Stimulated activated CD4-positive, alpha-beta T cell treated with anti-CD3 and anti-CD28 coated beads, Interleukin-12 subunit alpha, Interleukin-12 subunit beta, amount 100 ng/mL, for 48 hours (primary cell): ENCODE results near the gene RIN1.
"Not testable (repeated sequence)": the region's sequence is repeated elsewhere in the genome, so short reads cannot be mapped to it uniquely, and the experiment has no call there.

ENCODE experiments used
- DNase-seq, 3 donors: peaks; one replicate each; pipeline ENCODE4 v3.0.0-alpha.2; 2020; ENCODE audit warnings: low read depth in 2 of 3, low spot score in 1 of 3

RIN1 gene

DNA sequence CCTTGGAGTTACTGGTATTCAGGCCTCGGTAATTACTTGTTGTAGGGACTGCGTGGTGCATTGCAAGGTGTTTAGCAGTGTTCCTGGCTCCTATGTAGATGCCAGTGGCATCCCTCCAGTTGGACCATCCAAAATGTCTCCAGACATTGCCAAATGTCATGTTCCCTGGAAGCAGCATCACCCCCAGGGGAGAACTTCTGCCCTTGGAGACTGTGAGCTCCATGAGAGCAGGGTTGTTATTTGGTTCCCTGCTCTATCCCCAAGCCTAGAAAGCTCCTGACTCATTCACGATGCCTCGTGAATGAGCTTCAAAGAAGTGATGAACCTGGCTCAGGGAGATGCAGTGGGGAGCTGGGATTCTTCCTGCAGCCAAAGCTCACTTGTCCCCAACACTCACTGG is 14.6 kb downstream of the RIN1 start:
- no peak for DNase-seq

DNA sequence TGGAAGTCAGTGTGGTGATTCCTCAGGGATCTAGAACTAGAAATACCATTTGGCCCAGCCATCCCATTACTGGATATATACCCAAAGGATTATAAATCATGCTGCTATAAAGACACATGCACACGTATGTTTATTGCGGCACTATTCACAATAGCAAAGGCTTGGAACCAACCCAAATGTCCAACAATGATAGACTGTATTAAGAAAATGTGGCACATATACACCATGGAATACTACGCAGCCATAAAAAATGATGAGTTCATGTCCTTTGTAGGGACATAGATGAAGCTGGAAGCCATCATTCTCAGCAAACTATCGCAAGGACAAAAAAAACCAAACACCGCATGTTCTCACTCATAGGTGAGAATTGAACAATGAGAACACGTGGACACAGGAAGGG is 15.5 kb downstream of the RIN1 start:
- DNase-seq = not testable (repeated sequence)

DNA sequence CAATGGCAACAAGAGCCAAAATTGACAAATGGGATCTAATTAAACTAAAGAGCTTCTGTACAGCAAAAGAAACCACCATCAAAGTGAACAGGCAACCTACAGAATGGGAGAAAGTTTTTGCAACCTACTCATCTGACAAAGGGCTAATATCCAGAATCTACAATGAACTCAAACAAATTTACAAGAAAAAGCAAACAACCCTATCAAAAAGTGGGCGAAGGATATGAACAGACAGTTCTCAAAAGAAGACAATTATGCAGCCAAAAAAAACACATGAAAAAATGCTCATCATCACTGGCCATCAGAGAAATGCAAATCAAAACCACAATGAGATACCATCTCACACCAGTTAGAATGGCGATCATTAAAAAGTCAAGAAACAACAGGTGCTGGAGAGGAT is 15.9 kb downstream of the RIN1 start:
- DNase-seq = not testable (repeated sequence)

DNA sequence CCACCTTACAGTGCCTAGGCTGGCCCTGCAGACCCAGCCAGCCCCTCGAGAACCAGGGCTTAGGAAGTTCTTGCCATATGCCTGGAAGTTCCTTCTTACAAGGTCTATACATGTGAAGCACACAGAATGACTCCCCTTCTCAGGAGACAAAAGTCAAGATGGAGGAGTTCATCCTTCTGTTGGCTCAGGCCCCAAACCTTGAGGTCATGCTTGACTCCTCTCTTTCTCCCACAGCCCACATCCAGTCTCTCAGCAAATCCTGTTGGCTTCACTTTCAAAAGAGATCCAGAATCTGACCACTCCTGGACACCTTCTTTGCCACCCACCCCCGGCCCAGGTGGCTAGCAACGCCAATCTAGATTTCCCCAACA is 17.6 kb downstream of the RIN1 start:
- no peak for DNase-seq

DNA sequence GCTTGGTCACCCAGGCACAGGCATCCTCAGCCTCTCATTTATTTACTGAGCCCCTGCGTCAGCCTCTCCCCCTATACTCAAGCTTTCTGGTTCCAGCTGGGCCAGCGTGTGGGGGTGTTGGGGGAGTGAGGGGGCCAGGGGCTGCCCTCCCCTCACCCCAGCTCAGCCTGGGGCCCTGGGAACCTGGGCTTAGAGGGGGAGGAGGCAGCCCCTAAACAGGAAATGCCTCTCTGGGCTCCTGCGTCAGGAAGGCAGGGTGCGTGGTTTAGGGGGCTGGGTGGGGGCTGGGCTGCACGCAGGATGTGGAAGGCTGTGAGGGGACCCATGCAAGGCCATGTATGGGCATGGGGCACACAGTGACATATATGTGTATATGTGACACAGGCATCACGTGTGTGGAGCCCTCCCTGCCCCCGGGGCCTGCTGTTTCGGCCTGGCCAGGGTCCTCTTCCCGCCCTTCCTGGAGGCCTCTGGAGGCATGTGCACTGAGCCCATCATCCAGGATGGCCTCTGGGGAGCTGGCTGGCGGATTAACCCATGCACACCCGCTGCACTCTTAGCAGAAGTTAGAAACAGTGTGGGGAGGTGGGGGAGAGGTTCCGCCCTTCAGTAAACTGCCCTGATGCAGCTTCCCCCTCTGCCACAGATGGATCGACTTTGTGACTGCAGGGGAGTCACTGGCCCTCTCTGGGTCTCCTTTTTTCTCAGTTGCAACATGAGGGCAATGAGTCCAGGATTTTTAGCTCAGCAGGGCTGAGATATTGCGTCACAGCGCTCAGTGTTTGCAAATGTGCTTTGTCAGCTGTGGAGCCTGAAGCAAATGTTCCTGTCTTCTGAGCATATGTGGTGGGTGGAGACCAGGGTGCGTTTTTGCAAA is 18.3 kb downstream of the RIN1 start:
- DNase-seq = no peak

DNA sequence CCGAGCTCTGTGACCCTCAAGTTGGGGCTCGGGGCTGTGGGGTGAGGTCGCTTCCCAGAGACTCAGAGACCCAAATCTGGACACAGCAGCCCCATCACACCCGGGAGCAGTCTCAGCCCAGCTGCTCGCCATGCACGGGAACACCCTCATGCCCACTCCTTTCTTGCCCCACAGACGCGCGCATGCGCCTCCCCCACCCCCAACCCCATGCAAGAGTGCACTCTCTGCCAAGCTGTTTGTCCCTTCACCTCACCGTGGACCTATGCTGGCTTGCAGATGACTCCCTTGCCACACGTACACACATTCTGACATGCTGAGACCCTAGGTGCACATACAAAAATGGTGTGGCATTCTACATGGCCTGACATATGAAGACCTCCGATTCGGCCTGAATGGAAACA is 18.9 kb downstream of the RIN1 start:
- no peak for DNase-seq

DNA sequence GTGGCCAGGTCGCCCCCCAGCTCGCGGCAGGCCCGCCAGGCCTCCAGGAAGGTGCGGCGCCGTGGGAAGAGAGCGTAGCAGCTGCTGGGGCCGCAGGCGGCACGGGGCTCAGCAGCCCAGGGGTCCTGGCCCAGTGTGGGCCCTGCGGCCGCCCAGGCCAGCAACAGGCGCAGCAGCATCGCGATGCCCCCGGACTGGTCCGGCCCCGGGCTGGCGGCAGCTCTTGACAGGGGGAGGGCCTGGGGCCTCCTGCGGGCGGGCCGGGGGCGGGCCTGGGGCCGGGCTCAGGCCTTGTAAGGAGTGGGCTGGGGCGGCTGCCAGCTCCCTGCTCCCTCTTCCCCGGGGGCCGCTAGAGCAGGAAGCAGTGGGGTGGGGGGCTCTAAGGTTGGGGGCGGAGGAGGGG is 19.4 kb downstream of the RIN1 start, which contains the start of gene CD248:
CD248 (minus strand) TSS at position 196 of the 403 bp plus-strand sequence; CDS start at position 179, 17 bp downstream.
- no peak for DNase-seq

DNA sequence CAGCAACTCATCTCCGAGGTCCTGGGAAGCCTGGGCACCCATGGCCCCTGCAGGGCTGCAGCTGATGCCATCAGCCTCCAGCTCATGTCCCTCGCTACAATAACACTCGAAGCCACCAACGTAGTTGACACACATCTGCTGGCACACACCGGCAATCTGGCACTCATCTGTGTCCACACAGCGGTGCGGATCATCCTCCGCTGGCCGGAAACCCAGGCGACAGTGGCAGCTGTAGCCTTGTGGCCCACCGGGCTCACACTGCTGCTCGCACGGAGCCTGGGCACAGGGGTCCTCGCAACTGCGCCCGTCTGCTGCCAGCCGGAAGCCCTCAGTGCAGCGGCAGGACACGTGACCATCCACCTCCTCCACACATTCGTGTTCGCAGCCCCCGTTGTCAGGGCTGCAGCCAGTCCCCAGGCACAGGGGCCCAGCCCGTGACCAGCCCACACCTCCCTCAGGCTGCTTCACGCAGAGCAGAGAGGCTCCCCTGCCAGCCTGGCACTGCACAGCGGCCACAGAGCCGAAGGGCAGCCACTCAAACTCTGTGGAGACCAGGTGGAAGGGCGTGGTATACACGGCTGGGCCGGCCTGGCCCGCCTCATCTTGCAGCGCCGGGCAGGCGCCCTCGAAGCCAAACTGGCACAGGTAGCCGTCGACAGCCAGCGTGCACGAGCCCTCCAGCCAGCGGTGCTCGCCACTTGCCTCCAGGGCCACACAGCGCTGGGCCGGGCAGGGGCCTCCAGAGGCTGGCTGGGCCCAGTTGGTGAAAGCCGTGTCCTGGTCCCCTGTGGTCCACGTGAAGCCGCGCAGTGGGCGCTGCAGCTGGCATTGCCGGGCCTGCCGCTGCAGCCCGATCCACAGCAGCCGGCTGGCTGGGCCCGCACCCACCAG is 20.1 kb downstream of the RIN1 start:
- no peak for DNase-seq

DNA sequence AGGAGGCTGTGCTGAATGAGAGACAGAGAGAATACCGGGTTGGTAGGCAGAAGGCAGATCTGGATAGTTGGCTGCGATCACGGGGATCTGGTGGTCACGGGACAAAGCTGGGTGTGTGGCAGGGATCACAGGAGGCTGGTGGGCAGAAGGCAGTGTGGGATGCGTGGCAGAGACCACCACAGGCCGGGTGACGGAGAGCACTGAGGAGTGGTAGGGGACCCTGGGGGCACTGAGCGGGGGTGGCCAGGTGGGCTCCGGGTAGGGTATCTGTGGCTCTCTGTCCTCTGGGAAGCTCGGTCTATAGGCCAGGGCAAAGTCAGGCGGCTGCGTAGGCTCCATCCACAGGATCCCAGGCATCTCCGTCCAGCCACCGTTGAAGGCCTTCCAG is 20.7 kb downstream of the RIN1 start:
- no peak for DNase-seq

DNA sequence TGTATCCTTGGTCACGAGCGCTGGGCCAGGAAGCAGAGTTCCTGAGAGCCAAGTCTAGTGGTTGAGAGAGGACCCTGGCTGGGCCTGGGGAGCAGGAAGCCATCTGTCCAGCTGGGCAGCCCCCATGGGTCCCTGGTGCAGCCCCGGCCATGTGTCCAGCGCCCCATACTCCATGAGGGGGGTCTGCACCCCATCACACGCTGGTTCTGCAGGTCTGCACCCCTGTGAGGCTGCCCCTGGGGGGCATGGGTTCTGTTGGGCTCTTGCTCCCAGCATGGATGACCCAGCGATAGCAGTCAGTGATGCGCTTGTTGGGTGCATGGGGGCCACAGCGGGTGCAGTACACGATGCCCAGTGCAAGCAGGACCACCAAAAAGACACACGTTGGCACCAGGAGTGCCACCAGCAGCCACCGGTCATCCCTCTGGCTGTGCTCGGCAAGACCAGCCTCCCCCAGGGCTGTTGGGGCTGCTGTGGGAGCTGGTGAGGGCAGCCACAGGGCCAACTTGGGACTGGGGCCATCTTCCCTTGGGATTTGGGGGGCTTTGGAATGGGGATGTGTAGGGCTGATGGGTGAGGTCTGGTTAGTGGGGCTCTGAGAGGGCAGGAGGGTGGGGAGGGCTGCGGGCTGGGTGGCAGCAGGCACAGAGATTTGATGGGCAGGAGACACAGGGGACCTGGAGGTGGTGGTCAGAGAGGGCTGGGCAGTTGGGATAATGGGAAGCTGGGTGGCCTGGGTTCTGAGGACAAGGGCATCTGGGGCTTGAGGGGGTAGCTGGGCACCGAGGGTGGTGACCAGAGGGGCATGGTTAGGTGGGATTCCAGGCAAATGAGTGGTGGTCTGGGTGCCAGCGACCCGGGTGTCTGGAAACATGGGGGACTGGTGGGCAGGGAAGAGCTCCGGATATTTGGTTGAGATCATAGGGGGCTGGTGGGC is 21.4 kb downstream of the RIN1 start:
- DNase-seq = no peak

DNA sequence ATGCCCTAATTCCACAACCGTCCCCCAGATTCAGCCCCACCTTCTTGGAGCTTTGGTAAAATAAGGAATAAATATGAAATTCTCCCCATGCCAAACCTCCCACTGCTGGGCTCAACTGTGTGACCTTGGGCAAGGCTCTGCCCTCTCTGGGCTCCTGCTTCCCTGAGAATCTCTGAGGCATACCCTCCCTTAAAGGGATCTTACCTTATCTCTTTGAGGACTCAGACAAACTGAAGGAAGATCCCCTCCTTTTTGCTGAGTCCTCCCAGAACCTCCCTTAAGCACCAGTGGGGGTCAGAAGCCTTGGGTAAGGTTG is 22.1 kb downstream of the RIN1 start:
- no peak for DNase-seq

DNA sequence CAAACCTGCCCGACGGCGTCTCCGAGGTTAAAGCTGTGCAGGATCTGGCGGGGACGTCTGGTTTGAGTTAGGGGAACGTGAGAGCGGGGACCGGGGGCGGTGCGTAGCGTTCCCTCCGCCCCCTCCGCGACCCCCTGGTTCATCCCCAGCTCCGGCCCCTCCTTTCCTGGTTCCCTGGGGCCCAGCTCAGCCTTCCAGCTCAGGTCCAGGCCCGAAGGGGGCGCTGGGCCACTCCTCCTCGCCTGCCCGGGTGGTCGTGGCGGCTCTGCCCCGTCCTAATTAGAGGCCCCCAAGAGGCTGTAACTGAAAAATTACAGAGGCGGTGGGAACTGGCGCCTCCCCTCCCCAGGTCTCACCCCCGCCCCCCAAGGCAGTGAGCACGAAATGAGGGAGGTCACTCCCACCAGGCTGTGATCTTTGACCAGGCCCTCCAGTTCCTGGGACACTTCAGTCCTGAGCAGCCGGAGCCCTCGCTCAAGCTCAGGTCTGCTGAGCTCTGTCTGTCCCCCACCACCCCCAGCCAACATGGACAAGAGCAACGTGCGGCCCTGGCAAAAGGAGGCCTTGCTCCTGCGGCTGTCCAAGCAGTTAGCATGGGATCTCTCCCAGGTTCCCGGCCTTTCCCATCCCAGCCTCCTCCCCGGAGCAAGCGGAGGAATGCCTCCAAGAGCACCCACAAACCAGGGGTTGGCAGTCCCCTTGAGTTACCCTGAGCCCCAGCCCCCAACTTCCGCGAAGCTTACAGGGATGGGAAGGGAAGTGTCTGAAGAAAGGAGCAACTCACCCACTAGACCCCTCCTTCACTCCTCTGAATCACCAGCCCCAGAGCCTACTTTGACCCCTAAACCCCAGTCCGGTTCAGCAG is 22.7 kb downstream of the RIN1 start:
- DNase-seq = no peak

DNA sequence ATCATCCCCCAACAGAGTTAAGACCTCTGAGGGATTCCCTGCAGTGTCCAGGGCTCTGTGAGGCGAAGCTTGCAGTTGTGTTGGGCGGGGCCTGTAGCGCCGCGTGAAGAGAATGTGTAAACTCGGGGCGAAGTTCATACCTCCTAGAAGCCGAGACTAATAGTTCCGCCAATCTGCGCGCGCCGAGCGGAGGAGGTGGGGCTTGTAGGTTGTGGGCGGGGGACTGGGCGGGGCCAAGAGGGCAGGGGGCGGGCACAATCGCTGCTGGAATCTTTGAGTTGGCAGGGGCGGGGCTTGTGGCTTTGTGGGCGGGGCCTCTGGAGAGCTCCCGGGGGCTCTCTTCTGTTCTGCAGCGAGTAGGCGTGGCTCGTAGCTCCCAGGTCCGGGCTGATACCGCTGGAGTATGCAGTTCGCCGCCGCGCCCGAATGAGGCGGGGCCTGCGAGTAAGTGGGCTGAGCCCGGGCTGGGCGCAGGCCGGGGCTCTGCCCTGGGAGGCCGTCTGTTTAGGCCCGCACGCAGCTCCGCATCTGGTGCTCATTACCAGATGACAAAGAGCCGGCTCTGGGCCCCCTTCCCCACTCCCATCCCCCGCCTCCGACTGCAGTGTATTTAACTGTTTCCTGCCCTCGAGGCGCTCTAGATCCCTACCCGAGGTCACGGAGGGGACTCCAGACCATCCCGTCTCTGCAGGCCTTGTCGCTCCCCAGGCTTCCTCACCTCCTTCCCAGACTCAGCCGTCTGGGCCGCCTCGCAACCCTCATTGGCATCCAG is 23.5 kb downstream of the RIN1 start:
- DNase-seq = peak; percentile 89 to 95 (median 93)

DNA sequence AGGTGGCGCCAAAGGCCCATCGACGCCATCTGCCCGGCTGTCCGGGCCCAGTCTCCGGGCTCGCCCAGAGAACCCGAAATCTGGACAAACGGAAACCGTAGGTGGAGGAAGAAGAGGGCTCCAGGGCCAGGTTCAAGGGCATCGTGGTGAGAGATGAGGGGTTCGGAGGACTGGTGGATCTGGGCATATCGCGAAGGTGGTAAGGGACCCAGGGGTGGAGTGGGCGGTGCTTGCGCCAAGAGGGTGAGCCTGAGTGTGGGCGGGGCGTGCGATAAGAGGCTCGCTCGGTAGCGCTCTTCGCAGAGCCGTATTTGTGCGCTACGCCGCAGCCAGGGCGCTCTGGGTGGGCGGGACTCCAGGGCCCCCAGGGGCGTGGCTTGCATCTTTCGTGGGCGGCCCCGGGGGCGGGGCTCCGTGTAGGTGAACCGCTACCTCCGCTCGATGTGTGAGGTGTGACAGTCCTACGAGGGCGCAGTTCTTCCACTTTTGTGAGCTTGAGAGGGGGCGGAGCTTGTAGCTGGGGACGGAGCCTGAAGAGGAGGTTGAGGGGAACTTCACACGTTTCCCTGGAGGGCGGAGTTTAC is 24.2 kb downstream of the RIN1 start:
- DNase-seq = peak; percentile 82 to 95 (median 92)

DNA sequence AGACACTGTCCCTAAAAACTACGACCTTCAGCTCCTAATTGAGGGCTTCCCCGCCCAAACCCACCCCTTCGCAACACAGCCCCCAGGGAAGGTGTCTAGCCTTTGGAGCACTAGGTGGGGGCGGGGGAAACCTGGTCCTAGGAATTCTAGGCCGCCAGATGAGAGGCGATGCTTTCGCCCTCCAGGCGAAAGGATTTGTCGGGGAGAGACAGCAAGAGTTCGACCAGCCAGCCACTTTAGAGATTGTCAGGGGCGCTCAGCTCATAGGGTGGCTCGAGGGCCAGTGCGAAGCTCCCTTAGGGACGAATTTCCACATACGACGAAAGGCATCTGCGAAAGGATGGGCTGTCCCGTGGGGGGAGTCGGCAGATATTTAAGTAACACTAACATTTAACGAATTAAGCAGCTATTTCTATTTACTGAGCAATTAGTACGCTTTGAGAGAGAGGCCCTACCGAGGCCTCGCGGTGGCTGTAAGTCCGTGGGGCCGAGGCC is 24.7 kb downstream of the RIN1 start:
- no peak for DNase-seq

DNA sequence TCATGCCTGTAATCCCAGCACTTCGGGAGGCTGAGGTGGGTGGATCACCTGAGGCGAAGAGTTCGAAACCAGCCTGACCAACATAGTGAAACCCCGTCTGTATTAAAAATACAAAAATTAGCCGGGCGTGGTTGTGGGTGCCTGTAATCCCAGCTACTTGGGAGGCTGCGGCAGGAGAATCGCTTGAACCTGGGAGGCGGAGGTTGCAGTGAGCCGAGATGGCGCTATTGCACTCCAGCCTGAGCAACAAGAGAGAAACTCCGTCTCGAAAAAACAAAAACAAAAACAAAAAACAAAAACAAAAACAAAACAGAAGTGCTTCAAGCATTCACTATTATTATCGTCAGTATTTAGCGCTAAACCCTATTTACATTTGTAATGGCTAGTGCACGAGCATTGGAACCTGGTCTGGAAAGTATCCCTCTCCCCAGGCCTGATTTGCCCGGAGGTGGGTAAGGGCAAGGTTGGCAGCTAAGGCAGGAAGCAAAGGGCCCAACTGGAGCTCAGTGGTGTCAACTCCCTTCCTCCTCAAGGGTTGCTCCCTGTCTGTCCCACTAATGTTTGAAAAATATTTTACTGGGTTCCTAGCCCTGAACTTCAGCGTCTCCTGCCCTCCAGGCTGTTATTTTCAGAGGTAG is 25.3 kb downstream of the RIN1 start:
- DNase-seq = not testable (repeated sequence)

DNA sequence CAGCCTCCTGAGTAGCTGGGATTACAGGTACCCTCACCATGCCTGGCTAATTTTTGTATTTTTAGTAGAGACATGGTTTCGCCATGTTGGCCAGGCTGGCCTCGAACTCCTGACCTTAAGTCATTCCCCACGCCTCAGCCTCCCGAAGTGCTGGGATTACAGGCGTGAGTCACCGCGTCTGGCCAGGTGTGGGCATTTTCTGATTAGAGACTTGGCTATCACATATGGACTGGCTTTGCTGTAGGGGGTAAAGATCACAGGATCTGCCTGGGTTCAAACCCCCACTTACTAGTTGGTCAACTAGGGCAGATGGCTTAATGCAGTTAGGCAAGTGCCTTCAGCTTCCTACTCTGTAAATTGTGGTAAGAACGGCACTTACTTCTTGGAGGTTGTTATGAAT is 25.9 kb downstream of the RIN1 start:
- DNase-seq = no peak

DNA sequence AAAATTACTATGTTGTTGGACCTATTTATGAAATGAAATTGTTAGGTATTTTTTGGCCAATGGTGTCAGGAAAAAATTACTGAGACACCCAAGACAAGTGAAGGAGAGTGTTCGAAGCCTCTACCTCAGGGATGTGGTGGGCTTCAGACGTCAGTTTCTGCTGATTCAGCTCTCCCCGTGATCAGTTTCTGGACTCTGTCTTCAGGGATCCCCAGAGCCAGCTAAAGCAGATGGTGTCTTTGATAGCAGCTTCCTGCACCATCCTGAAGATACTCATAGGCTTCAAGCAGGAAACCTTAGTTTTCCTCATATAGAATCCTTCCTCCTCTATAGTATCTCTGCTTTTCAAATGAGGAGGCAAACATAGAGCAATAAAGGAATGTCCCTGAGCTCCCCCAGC is 26.8 kb downstream of the RIN1 start:
- no peak for DNase-seq
